ENCODE data around the gene OGFRL1. TPM values are rescaled to one million over a fixed set of nuclear protein-coding genes. Genes with fewer than 3 reads are reported as not detected.

Gene OGFRL1
- total and polyA plus RNA-seq, 9 of the 15 experiments (the other 6 are each of a cell fraction or from before 2014, with no cell fraction given): 0.01 to 0.07 (median 0.03) TPM

DNA sequence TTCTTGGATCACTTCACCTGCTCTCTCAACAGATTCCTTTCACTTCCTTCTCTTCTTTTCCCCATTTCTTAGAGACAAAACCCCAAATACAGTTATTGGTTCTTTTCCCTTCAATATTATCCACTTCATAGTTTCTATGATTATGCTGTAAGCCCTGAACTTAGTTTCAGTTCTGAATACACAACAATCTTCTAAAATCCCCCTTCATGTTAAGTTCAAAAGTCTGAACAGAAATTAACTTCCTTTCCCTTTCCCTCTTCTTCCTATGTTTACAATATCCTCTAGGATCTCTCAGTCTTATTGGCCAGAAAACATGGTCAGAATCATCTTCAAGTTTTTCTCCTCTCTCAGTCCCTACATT lies 57.7 kb downstream of the OGFRL1 start:
- in situ Hi-C loops (cut with MboI) (no loop called here), intact Hi-C loops (cut with micrococcal nuclease) (loop anchor here (5.0 kb wide), 2 partner anchors 639 to 1124 kb away; no protein-coding TSS in a partner anchor)

More for the DNA sequence above, 57.7 kb downstream of the OGFRL1 start:
- no TSS peak for BruUV-seq (replicated peaks)
- H3K4me2 ChIP-seq (ENCODE audit: insufficient read depth, low read length): no peak overlapping the region
- H3K4me3 ChIP-seq: no peak overlapping the region
- H3K9ac ChIP-seq (ENCODE audit: insufficient read depth in 1 of 2, low read depth in 2 of 2, low read length in 2 of 2): no peak overlapping the region
- H3K27ac ChIP-seq (ENCODE audit: extremely low read depth, low read depth, low read length): no peak overlapping the region
- H3K79me2 ChIP-seq (ENCODE audit: control insufficient read depth, insufficient read depth, low read length): no peaks in the 10 kb centered on the region
- ChIA-PET CTCF (ENCODE audit: low intra/inter-chr PET ratio) (no interaction called here), POLR2A (no interaction called here)
- TF ChIP-seq ELK1 (CRISPR knock-in tag; IDR thresholded peaks at IDR 0.05) (no peak), ZC3H8 (IDR thresholded peaks at IDR 0.05) (no peak), GATAD2A (IDR thresholded peaks at IDR 0.05) (no peak), DPF2 (IDR thresholded peaks at IDR 0.05) (no peak), SNRNP70 (optimal IDR thresholded peaks at IDR 0.05; ENCODE audit: low read depth, low read length) (no peak), ZNF165 (CRISPR knock-in tag; IDR thresholded peaks at IDR 0.05; ENCODE audit: borderline replicate concordance) (no peak), SNIP1 (IDR thresholded peaks at IDR 0.05; ENCODE audit: low read depth) (no peak)
- TF ChIP-seq, protein P1, sequence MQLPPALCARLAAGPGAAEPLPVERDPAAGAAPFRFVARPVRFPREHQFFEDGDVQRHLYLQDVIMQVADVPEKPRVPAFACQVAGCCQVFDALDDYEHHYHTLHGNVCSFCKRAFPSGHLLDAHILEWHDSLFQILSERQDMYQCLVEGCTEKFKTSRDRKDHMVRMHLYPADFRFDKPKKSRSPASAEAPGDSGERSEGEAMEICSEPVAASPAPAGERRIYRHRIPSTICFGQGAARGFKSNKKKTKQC (CRISPR knock-in tag; IDR thresholded peaks at IDR 0.05): no peak
- DNase-seq (ENCODE audit: extremely low read depth in 1 of 4, low spot score in 3 of 4) (no peak), ATAC-seq (no peak), FAIRE-seq (no peak)
- H3K9me1 ChIP-seq (ENCODE audit: control insufficient read depth, insufficient read depth, low read length): no peaks in the 10 kb centered on the region
- no peaks in the 10 kb centered on the region for H3K4me1 ChIP-seq (replicated peaks in 1 of 2; ENCODE audit: control insufficient read depth in 2 of 2, insufficient read depth in 2 of 2, low read length in 2 of 2)
- H3K27me3 ChIP-seq (ENCODE audit: control insufficient read depth in 2 of 2, insufficient read depth in 2 of 2, low read length in 2 of 2): no peaks in the 10 kb centered on the region
- no peaks in the 10 kb centered on the region for H4K20me1 ChIP-seq (replicated peaks; ENCODE audit: control insufficient read depth, insufficient read depth, low read length)
- no peaks in the 10 kb centered on the region for H3K36me3 ChIP-seq (ENCODE audit: control insufficient read depth, insufficient read depth, low read length)
- no peak overlapping the region for H2AFZ ChIP-seq (ENCODE audit: low read depth, low read length)
- H3K9me3 ChIP-seq (replicated peaks; ENCODE audit: control insufficient read depth, insufficient read depth, low read depth, low read length): no peaks in the 10 kb centered on the region
